ENCODE measurements around the gene SRCAP. TPM values are rescaled to one million over a fixed set of nuclear protein-coding genes. Genes with fewer than 3 reads are reported as not detected.

The SRCAP gene
- total RNA-seq, 6 experiments from 2014 or later, result 43.4 to 48.1 (median 45.9) TPM

DNA sequence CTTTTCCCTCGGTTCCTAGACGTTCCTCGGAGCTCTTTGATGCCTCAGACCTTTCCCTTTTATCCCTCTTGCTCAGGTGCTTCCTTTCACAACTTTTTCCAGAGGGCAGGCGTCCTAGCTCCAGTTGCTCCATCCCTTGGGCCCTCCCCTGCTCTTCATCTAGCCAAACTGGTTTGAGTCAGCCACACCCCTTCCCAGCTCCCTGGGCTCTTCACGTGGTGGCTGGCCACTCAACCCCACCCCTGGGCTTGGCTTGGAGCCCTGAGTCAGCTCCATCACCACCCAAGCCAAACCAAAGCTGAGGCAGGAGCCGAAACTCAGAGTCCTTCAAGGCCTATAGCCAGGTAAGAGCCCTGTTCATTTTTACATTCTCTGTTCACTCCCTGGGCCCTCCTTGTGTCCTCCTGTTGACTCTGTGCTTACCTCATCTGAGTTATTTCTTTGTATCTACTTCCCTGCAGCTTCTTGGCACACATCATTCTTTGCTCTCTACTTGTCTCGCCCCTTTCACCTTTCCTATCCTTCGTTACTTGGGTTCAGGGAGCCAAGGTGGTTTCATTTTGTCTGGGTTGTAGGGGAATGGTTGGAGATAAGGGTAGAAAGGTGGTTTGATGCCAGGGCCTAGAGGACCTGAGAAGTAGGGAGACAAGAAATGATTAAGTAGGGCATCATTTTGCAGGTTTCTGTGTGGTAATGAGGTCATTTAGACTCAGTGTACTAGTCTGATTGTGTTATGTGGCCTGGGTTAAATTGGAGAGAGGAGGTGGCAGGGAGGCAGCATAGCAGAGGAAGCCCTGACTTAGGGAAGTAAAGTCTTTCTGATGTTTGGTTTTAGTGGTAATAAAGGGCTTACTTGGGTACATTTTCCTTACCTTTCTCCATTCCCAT lies 41.6 kb downstream of the SRCAP start:
- TF ChIP-seq, protein P1, sequence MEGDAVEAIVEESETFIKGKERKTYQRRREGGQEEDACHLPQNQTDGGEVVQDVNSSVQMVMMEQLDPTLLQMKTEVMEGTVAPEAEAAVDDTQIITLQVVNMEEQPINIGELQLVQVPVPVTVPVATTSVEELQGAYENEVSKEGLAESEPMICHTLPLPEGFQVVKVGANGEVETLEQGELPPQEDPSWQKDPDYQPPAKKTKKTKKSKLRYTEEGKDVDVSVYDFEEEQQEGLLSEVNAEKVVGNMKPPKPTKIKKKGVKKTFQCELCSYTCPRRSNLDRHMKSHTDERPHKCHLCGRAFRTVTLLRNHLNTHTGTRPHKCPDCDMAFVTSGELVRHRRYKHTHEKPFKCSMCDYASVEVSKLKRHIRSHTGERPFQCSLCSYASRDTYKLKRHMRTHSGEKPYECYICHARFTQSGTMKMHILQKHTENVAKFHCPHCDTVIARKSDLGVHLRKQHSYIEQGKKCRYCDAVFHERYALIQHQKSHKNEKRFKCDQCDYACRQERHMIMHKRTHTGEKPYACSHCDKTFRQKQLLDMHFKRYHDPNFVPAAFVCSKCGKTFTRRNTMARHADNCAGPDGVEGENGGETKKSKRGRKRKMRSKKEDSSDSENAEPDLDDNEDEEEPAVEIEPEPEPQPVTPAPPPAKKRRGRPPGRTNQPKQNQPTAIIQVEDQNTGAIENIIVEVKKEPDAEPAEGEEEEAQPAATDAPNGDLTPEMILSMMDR (IDR thresholded peaks at IDR 0.05), result no peak
- Mint-ChIP-seq H3K4me1 (ENCODE audit: low read depth) (peaks cover 25% of the 10 kb centered on the region), H3K9me3 (no peaks in the 10 kb centered on the region), H3K36me3 (ENCODE audit: low read depth) (peaks cover 40% of the 10 kb centered on the region), H3K27me3 (ENCODE audit: insufficient read depth) (peaks cover 8% of the 10 kb centered on the region), H3K27ac (peak overlapping the region; percentile 87), H3K4me3 (peak overlapping the region; percentile 38)
- peak; percentile 68 for DNase-seq

DNA sequence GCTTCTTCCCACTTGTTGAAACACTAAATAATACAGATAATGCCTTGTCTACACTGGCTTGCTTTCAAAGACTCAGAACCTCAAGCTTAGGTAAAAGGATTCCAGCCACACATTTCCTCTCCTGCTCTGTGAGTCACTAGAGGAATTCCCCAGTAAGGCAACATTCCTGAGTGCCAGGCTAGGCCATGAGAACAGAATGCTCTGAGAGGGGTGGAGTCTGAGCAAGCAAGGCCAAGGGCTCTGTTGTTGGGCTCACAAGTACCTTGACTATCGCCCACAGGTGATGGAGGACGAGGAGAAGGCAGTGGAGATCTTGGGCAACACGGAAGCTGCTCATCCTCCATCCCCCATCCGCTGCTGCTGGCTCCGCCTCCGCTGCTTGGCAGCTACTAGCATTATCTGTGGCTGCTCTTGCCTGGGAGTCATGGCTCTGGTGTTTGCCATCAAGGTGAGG lies 42.5 kb downstream of the SRCAP start:
- peaks cover 35% of the 10 kb centered on the region for H3K36me3 Mint-ChIP-seq (ENCODE audit: low read depth)
- TF ChIP-seq, protein P1 (IDR thresholded peaks at IDR 0.05), result no peak
- H3K27me3 Mint-ChIP-seq (ENCODE audit: insufficient read depth), result peaks cover 8% of the 10 kb centered on the region
- H3K9me3 Mint-ChIP-seq, result no peaks in the 10 kb centered on the region
- peaks cover 26% of the 10 kb centered on the region for H3K4me1 Mint-ChIP-seq (ENCODE audit: low read depth)
- DNase-seq, result peak; percentile 86
- H3K27ac Mint-ChIP-seq, result peak overlapping the region; percentile 87
- peak overlapping the region; percentile 38; the same call in 1 of the 2 replicates for H3K4me3 Mint-ChIP-seq

DNA sequence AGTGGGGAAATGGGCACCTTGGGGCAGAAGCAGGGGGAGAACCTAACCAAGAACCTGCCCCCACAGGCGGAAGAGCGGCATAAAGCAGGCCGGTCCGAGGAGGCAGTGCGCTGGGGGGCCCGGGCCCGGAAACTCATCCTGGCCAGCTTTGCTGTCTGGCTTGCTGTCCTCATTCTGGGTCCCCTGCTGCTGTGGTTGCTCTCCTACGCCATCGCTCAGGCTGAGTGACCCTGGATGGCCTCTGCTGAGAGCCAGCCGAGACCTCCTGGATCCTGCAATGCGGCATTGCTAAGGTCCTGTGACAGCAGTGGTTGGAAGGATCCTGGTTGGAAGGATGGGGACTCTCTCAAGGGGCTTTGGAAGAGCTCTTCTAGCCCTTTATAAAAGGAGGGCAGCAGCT lies 44.7 kb downstream of the SRCAP start:
- Mint-ChIP-seq H3K36me3 (ENCODE audit: low read depth) (peaks cover 28% of the 10 kb centered on the region), H3K4me3 (no peak overlapping the region), H3K9me3 (no peaks in the 10 kb centered on the region), H3K4me1 (ENCODE audit: low read depth) (peaks cover 43% of the 10 kb centered on the region), H3K27me3 (ENCODE audit: insufficient read depth) (peaks cover 3% of the 10 kb centered on the region), H3K27ac (no peak overlapping the region)
- TF ChIP-seq, protein P1 (IDR thresholded peaks at IDR 0.05), result no peak
- DNase-seq, result no peak

DNA sequence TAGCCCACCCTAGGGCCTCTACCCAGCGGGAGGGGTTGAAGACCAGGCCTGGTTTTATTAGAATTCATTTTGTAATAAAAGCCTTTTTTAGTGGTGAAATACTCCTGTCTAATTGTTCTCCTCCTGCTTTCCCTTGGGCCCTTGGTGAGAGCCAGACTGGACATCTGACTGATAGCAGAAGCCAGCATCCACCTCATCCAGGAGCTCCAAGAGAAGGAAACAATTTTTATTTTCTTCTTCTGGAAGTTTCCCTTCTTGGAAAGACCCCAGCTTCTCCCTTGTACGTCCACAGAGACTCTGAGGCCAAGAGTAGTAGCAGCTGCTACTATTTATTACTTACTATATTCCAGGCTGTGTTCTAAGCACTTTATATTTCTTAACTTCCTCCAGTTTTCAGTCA lies 45.2 kb downstream of the SRCAP start:
- Mint-ChIP-seq H3K36me3 (ENCODE audit: low read depth) (peaks cover 30% of the 10 kb centered on the region), H3K4me1 (ENCODE audit: low read depth) (peaks cover 48% of the 10 kb centered on the region), H3K9me3 (no peaks in the 10 kb centered on the region), H3K27ac (no peak overlapping the region), H3K27me3 (ENCODE audit: insufficient read depth) (peaks cover 1% of the 10 kb centered on the region; the same call in 1 of the 2 replicates), H3K4me3 (no peak overlapping the region)
- no peak for DNase-seq
- TF ChIP-seq, protein P1 (IDR thresholded peaks at IDR 0.05), result no peak

DNA sequence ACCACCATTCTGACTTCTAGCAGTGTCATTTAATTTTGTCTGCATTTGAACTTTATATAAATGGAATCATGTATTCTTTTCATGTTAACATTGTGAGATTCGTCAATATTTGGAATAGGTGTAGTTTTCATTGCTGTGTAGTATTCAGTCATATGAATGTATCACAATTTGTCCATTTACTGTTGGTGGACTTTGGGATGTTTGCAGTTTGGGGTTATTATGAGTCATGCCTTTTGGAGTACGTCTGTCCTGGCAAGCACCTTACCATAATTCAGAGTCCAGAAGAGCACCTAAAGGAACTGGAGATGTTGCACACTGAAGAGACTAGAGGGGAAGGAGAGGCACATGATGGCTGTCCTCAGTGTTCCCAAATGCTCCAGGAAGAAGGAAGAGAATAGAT lies 46.1 kb downstream of the SRCAP start:
- H3K27me3 Mint-ChIP-seq (ENCODE audit: insufficient read depth), result peaks cover 4% of the 10 kb centered on the region
- no peak overlapping the region for H3K4me3 Mint-ChIP-seq
- DNase-seq, result no peak
- H3K4me1 Mint-ChIP-seq (ENCODE audit: low read depth), result peaks cover 54% of the 10 kb centered on the region
- peaks cover 33% of the 10 kb centered on the region for H3K36me3 Mint-ChIP-seq (ENCODE audit: low read depth)
- no peak overlapping the region for H3K27ac Mint-ChIP-seq
- TF ChIP-seq, protein P1 (IDR thresholded peaks at IDR 0.05), result no peak
- H3K9me3 Mint-ChIP-seq, result no peaks in the 10 kb centered on the region
